Natural killer cell (primary cell): ENCODE data around the gene PNISR. TPM values are rescaled to one million over a fixed set of nuclear protein-coding genes. Genes with fewer than 3 reads are reported as not detected.

Experiments
- ATAC-seq, 3 donors: fragments of 150-1000 bp in 2 of 3; fragments of 200-7000 bp in 1 of 3; cut with Tn5 transposase; 1 replicate in 1 of 3; 2 replicates in 2 of 3; pipeline ENCODE4 v1.10.0; 2021; ENCODE audit warnings: mild to moderate bottlenecking in 2 of 3, moderate library complexity in 2 of 3
- DNase-seq, 2 donors: peaks; one replicate each; pipeline versions ENCODE4 v3.0.0 to v3.0.0-alpha.2; 2013 to 2021; ENCODE audit warnings: mixed read lengths in 1 of 2
- H3K27ac ChIP-seq: one replicate; pipeline ENCODE4 v1.5.1; 2013; ENCODE audit warnings: mild to moderate bottlenecking, low read length
- H3K27me3 ChIP-seq: one replicate; pipeline ENCODE4 v1.6.1; 2013; ENCODE audit warnings: low read length; ENCODE audit not compliant: control insufficient read depth, insufficient read depth
- H3K36me3 ChIP-seq: one replicate; pipeline ENCODE4 v1.6.1; 2013; ENCODE audit warnings: low read length; ENCODE audit not compliant: control insufficient read depth, insufficient read depth
- H3K4me1 ChIP-seq: one replicate; pipeline ENCODE4 v1.6.1; 2013; ENCODE audit warnings: low read length; ENCODE audit not compliant: control insufficient read depth, insufficient read depth
- H3K4me3 ChIP-seq: one replicate; pipeline ENCODE4 v1.5.1; 2013; ENCODE audit warnings: low read length
- H3K9me3 ChIP-seq: one replicate; pipeline ENCODE4 v1.6.1; 2013; ENCODE audit warnings: low read length; ENCODE audit not compliant: control insufficient read depth, insufficient read depth
- H3K27ac Mint-ChIP-seq, 2 donors: one replicate each; pipeline ENCODE4 v1.8.0; 2022; ENCODE audit warnings: mild to moderate bottlenecking in 2 of 2, mixed read lengths in 2 of 2, moderate library complexity in 1 of 2
- H3K27me3 Mint-ChIP-seq, 2 donors: one replicate each; pipeline ENCODE4 v1.8.0; 2022; ENCODE audit warnings: low read depth in 2 of 2, mixed read lengths in 2 of 2
- H3K36me3 Mint-ChIP-seq: one replicate; pipeline ENCODE4 v1.8.0; 2022; ENCODE audit warnings: mixed read lengths
- H3K4me1 Mint-ChIP-seq, 2 donors: one replicate each; pipeline ENCODE4 v1.8.0; 2022; ENCODE audit warnings: mixed read lengths in 2 of 2
- H3K4me3 Mint-ChIP-seq: one replicate; pipeline ENCODE4 v1.8.0; 2022; ENCODE audit warnings: mild to moderate bottlenecking, moderate library complexity, mixed read lengths
- H3K9me3 Mint-ChIP-seq, 2 donors: one replicate each; pipeline ENCODE4 v1.8.0; 2022; ENCODE audit warnings: mixed read lengths in 2 of 2
- CTCF ChIP-seq: fragments of 200-600 bp; IDR thresholded peaks from one replicate; pipeline ENCODE4 v1.8.0; 2022; ENCODE audit warnings: antibody characterized with exemption
- WGBS: methylation state at CpG from one replicate; pipeline ENCODE4 v1.1.7; 2013; ENCODE audit warnings: missing lambda C conversion rate; ENCODE audit not compliant: insufficient coverage; 5-methylcytosine and 5-hydroxymethylcytosine counted together
- intact Hi-C: fragments of 100-400 bp; cut with micrococcal nuclease; formaldehyde crosslinking; loops from one replicate; pipeline ENCODE4 v1.14.2; 2022
- total RNA-seq, 4 donors: library from RNA; stranded (reverse); fragments of 120-200 nt in 1 of 4; gene quantifications; one replicate each; pipeline versions ENCODE4 v1.2.3 to v1.2.4, GENCODE V29; 2013 to 2022

Gene PNISR
- total RNA-seq, 3 donors from 2014 or later (not counting 1 experiment from before 2014, with no cell fraction given), result 289 to 320 (median 308) TPM

- peaks cover 42 to 69% of the 10 kb centered on the region in 2 donors for H3K27me3 Mint-ChIP-seq
- Histone ChIP-seq H3K4me3 (no peak within 1 kb of the TSS), H3K9me3 (no peaks in the 10 kb centered on the region), H3K4me1 (no peaks in the 10 kb centered on the region), H3K27me3 (peaks cover 20% of the 10 kb centered on the region), H3K27ac (no peak within 1 kb of the TSS), H3K36me3 (no peaks in the 10 kb centered on the region)
- DNase-seq (no peak), ATAC-seq (peak in 1 of 3 donors; percentile 26)
- intact Hi-C loops, result no loop called here
- TF ChIP-seq CTCF, result no peak
- H3K4me1 Mint-ChIP-seq, result no peaks in the 10 kb centered on the region
- no peaks in the 10 kb centered on the region for H3K36me3 Mint-ChIP-seq
- H3K4me3 Mint-ChIP-seq, result peak within 1 kb of the TSS; percentile 31
- no peaks in the 10 kb centered on the region for H3K9me3 Mint-ChIP-seq
- 1% methylated on average over 108 of the region's 108 CpGs for WGBS
- H3K27ac Mint-ChIP-seq, result no peak within 1 kb of the TSS
These were observed 75.7 kb downstream of the PNISR start, which contains the start of gene FAXC for GRCh38 chr6:99349171-99350141. FAXC (minus strand) TSS chr6:99349674; CDS start chr6:99349372, 302 bp downstream.

- H3K27ac Mint-ChIP-seq, result no peak overlapping the region
- Histone ChIP-seq H3K4me3 (no peak overlapping the region), H3K36me3 (no peaks in the 10 kb centered on the region), H3K27ac (no peak overlapping the region), H3K9me3 (no peaks in the 10 kb centered on the region), H3K27me3 (peaks cover 20% of the 10 kb centered on the region), H3K4me1 (no peaks in the 10 kb centered on the region)
- H3K27me3 Mint-ChIP-seq, result peaks cover 46 to 73% of the 10 kb centered on the region in 2 donors
- DNase-seq (no peak), ATAC-seq (no peak)
- intact Hi-C loops, result no loop called here
- no peaks in the 10 kb centered on the region for H3K9me3 Mint-ChIP-seq
- no peak overlapping the region for H3K4me3 Mint-ChIP-seq
- 60% methylated on average over 24 of the region's 25 CpGs for WGBS
- TF ChIP-seq CTCF, result no peak
- no peaks in the 10 kb centered on the region for H3K36me3 Mint-ChIP-seq
- H3K4me1 Mint-ChIP-seq, result no peaks in the 10 kb centered on the region
These were observed 76.6 kb downstream of the PNISR start for GRCh38 chr6:99348288-99349170.

Other genes starting within 250 kb of the PNISR start
- gene FAXC, start 75.6 kb downstream of the PNISR start, total RNA-seq, result not detected
- gene COQ3, start 31.1 kb downstream of the PNISR start, total RNA-seq, result 1 to 10 TPM; 2.5 to 3.7 (median 2.6) TPM
- gene USP45, start 90.1 kb upstream of the PNISR start, total RNA-seq, result 10 to 100 TPM in 1 of 3 donors, 1 to 10 TPM in 2; 6.8 to 10.1 (median 9.2) TPM
- gene CCNC, start 143.4 kb upstream of the PNISR start, total RNA-seq, result 10 to 100 TPM; 46.9 to 58.3 (median 52.5) TPM
- gene PRDM13, start 181.5 kb upstream of the PNISR start, total RNA-seq, result not detected